Hippocampal formation (tissue), 2 donors: ENCODE data around the gene DSTN.

Experiments used
- DNase-seq, 2 donors: peaks; one replicate each; lab custom pipeline; 2025; lab: John Stamatoyannopoulos, UW

DSTN gene

DNA sequence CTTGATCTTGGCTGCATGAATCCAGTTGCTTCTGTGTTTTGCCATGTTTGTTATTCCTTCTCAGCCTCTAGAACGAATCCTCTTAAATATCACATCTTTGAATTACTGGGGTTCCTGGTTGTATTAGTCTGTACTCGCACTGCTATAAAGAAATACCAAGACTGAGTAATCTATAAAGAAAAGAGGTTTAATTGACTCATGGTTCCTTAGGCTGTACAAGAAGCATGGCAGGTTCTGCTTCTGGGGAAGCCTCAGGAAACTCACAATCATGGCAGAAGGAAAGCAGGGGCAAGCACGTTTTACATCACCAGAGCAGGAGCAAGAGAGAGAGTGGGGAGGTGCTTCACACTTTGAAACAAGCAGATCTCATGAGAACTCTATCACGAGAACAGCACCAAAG lies 20.7 kb upstream of the DSTN start:
- DNase-seq: no peak

DNA sequence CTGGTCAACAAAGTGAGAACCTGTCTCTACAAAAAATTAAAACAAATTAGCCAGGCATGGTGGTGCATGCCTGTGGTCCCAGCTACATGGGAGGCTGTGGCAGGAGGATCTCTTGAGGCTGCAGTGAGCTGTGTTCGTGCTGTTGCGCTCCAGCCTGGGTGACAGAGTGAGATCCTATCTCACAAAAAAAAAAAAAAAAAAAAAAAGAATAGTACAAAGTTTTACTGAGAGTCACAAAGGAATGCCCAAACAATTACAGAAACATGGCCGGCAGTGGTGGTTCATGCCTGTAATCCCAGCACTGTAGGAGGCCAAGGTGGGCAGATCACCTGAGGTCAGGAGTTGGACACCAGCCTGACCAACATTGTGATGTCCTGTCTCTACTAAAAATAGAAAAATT lies 14.8 kb upstream of the DSTN start:
- DNase-seq: no peak

DNA sequence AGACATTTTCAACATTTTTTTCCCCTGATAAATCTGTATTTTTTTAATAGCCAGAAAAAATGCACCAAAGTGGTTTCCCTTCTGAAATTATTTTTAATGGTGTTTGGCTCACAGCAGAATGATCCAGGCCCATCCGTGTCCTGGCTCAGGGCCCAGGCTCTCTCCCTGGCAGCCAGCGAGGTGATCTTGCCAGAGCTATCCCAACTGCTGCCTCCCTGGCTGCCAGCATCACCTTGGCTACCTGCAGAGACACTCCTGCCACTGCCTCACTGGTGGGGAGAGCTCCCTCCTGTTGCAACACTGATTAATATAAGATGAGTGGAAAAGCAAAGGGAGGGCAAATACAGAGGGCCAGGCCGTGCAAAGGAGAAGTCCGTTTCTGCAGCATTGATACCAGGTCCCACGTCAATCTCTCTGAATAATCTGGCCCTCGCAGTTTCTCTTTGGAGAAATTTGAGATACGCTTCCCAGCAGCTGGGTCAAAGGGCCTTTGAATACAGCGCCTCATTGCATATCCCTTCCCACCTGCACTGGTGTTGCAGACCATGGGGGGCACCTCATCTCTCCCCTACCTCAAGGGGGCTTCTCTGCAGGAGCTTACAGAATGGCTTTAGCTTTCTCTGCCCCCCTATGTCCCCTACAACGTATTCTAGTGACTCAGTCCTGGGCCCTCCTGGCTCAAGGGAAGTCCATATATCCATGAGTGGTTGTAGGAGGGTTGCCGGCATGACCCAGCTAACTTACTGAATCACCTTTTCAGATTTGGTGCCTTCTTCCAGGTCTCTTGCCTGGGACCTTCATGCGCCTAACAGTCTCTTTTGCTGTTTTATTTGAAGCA lies 12.8 kb upstream of the DSTN start:
- DNase-seq: peak in 1 of 2 donors; percentile 7

DNA sequence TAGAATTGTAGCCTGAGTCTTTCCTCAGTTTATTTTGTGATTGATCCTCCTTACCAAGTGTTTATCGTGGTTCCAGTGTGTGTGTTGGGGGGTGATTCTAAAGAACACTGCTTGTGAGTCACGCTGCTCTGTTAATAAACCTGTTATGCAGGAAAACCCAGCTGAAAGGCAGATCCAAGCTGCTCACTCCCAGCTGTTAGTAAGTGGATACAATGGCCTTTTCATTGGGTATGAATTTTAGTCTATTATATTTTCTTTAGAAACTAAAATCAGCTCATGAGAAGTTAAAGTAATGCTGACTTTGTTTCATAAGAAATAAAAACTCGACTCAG lies 12.2 kb upstream of the DSTN start:
- no peak for DNase-seq

DNA sequence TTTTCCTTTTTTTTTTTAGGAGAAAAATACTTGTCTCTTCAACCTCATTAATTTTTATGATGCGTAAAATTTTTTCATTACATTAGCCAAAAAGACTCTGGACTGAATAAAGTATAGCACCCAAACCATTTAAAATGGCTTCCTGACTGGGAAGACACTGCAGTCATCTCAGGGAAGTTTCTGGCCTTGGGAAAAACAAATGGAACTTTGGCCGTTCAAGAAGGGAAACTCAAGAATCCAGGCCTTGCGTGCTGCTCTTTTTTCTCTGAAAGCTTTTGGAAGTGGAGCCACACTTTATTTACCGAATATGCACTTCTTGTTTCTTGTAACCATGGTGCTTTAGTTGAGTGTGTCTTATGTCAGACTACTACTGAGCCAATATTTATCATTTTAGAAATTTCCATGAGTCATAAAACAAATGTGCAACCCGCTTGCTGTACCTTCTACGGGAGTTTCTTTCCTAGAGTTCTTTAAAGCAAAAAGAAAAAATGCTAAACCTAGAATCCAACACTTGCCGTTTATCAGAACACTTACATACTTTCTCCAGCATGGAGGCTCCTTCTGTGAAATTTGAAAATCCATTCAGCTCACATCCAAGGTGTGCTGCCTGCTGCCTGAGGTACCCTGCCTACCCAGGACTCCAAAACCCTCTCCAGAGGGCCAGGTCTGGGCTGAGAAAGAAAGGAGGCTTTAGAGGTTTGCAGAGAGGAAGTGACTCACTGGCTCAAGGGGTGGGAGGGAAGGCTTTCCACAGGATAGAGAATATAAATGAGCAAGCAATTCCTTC lies 11.5 kb upstream of the DSTN start:
- DNase-seq: no peak

DNA sequence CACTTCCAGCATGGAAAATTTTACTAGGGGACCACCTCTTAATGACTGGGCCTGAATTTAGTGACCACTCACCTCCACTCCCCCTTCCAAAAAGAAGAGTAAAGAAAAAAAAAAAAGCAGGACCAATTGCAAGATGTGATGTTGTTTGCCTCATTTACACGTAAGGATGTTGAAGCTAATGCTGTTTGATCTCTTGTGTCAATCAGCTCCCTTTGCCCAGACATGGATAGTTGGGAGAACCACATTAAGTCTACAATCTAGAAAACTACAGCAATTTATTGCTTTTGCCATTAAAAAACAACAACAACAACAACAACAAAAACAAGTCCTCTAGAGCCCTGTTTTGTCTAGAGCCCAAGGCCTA lies 11.0 kb upstream of the DSTN start:
- DNase-seq: no peak

DNA sequence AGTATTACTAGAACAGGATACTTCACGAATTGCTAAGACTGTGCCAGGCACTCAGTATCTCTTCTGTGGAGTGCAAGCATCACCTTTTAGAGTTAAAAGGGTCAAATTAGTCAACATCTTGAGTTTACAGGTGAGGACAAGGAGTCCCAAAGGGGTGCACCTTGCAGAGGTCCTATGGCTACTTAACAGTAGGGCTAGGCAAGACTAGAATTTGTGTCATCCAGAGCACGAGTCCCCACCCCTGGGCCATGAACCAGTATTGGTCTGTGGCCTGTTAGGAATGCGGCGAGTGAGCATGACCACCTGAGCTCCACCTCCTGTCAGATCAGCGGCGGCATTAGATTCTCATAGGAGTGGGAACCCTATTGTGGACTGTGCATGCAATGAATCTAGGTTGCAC lies 10.5 kb upstream of the DSTN start:
- DNase-seq: no peak

DNA sequence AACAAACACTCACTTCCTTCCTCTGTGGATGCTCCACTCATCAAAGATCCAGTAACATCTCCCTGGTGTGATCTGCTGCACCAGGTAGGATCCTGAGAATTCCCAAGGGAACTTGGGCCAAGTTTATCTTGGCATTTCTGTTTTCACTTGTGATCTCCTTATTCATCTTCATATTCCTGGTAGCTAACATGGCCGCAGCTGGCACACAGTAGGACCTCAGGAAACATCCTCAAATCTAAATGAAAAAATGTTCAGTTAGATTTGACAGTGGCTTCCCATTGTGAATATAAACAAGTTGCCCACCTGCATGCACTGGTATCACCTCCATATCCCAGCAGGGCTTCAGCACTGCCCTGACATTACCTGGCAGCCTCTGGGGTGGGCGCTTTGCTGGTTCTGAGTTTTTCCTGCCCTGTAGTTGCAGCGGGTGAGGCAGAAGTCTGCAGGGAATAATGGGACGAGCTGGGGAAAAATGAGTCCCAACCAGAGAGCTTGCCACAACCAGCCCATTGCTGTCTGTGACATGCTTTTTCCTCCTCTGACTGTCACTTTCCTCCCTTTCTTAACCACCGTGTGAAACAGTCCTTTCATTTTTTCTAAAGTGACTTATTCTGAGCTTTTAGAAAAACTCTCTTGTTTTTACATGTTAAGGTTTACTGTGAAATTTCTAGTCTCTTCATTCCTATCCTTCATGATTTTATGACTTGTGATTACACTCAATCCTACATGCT lies 9.4 kb upstream of the DSTN start:
- DNase-seq: no peak

DNA sequence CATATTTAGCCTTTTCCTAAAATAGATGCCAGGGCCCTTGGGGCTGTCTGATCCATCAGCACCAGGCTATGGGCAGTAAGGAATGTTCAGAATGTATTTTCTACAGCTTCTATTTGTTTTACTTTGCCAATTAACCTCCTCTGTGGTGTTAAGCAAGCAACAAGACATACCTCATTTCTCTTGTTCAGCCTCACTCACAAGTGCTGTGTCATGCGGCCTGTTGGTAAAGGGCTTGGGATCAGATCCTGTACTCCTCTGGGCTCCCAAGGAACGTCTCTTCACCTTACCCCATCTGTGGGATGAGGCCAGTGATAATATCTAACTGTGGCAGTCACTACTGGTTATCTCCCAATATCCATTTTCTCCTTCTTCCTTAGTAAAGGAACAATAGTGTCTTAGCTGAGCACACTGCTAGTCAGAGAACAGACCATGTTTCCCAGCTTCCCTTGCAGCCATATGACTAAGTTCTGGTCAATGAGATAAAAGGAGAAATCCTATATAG lies 7.0 kb upstream of the DSTN start:
- DNase-seq: no peak

DNA sequence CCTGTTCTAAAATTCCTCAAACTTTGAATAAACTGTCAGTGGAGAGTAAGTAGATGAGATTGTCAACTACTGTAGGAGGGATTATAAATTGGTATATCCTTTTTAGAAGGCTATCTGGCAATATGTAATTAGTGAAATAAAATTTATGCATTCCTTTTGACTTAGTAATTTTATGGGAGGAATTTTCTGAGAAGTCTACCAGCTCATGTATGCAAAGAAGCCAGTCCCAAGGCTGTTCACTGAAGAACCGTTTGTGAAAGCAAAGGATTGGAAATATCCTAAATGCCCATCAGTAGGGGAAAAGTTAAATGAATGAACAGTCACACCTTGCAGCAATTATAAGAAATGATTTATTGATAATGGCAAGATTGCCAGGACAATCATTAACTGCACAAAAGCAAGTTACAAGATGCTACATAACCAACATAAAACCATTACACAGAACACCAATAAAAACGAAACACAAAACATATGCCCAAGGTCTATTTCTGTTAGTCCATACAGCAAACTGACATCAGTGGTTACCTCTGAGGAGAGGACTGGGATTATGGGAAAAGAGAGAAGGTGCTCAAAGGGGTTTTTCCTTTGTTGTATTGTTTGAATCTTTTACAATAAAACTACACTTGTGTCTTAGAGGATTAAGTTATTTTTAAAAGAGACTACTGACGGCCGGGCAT lies 4.6 kb upstream of the DSTN start:
- DNase-seq: no peak

DNA sequence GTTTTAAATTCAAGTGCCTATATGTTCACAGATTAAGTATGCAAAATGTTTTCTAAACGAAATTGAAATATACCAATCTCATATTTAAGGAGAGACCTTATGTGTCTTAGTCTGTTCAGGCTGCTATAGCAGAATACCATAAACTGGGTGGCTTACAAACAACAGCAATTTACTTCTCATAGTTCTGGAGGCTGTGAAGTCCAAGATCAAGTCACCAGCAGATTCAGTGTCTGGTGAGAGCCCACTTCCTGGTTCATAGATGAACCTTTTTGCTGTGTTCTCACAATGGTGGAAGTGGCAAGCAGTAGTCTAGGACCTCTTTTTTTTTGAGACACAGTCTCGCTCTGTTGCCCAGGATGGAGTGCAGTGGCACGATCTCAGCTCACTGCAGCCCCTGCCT lies 3.5 kb upstream of the DSTN start:
- no peak for DNase-seq

DNA sequence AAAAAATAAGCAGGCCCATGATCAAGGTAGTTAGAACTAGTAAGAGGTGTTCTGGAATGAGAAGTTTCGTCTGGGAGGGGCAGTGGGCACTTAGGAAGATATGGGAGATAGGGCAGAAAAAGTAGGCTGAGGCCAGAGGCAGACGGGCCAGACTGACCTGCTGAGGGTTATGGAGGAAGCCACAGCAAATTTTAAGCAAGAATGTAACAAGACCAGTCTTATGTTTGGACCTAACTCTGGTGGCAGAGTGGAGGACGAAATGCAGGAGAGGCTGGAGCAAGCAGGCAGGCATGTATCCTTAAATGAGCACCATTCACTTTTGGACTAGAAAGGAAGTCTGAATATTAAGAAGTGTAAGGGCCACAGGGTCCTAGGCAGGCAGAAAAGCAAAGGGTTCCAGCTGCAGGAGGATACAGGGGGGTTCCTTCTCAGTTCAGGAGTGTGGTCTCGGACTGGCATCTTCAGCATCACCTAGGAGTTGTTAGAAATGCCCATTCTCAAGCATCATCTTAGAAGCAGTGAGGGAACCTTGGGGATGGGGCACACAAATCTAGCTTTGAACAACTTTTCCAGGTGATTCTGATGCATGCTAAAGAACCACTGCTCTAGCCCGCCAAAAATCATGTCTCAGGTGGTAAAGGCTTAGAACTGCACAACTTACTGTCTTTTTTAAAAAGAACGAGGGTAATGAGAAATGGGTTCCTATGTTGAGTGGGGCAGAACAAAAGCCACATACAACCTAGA lies 1.7 kb upstream of the DSTN start:
- no peak for DNase-seq

DNA sequence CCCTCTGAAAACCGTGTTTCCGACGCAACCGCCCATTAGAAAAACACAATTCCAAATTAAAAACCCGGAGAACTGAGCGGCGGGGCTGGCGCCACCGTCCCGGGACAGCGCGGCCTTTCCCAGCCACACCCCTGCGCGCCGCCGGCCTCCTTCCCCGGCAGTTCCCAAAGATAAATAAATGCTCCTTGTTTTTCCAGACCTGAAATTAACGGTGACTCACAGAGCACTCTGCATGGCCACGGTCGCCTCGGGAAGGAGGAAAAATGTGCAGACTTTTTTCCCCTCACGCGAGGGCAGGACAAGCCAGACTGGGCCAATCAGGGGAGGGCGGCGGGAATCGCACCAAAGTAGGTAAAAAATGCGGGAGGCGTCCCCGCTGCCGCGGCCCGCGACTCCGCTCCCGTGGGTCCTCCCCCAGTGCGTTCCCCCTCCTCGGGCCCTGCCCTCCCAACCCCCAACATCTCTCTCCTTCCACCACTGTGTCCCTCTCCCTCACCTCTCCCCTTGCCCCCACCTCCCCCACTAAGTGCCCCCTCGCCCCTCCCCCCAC lies 828 bp upstream of the DSTN start:
- DNase-seq: peak in 1 of 2 donors; percentile 46

DNA sequence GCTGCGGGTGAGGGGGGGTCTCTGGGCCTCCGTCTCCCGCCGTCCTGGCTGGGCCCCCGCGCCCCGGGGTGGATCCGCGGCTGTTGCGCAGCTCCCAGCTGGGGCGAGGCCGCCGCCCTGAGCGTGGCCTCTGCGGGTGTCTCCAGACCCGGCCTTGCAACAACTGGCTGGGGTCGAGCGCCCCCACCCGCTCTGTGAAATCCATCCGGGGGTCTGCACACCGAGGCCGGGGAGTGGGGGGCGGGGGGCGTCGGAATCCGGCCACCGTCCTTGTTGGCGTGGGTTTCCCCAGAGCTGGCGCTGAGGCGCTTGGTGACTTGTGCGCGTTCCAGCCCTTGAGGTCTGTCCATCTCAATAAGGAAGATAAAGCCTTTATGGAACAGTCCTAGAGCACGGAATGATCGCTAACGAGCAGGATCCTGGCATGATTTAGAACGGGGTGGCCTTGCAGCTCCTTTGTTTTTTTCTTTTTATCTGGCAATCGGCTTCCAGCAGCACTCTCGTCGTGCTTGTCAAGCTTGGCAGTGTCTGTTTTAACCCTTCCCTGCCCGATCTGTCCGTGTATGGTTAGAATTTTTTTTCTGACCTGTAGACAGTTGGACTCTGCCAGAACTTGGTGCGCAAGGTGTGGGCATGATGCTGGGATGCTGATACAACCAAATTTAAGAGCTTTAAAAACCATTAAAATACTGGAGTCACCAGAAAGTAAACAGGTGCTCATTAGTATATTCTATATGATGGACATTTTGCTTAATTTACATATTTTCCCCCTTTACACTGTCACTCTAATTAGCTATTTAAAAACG lies 675 bp downstream of the DSTN start:
- DNase-seq: peak; percentile 25 to 72

DNA sequence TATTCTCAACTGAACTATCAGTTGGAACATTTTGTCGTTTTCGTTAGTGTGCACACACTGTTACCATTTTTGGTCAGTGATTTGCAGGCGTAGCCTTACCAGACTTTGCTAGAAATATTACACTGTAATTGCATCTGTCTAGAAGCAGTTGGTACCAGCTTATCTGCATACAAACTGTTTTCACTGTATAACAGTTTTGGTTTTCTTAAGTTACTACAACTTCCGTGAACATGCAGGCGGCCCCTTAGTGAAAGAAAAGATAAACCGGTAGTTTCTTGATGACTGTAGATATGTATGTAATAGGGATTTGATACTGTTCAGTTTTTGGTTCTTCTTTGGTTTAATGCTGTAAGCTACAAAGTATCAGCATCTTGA lies 1.3 kb downstream of the DSTN start:
- DNase-seq: no peak

DNA sequence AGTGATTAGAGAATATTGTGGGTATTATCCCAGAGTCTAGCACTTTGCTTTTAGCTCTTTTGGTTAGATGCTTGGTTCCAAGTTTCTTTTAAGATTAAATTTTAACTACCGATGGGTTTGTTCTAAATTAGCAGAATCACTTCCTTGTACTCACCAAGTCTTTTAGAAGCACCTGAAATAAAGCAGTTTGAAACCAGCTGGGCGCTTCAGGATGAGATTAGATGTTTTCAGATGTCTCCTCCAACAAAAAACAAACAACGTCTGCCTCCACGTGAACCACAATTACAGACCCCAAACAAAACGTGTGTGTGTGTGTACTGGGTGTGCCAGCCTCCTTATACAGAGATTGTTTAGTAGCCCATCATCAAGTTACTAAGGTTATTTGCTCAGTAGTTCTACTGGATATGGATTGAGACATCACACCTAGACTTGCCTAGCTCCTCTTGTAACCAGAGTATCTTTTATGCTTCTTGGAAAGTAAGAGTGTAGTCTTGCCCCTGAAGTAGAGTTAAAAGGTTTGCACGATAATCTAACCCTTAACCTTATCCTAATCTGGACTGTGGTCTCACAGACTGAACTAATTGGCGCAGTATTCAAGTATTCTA lies 2.3 kb downstream of the DSTN start:
- no peak for DNase-seq

DNA sequence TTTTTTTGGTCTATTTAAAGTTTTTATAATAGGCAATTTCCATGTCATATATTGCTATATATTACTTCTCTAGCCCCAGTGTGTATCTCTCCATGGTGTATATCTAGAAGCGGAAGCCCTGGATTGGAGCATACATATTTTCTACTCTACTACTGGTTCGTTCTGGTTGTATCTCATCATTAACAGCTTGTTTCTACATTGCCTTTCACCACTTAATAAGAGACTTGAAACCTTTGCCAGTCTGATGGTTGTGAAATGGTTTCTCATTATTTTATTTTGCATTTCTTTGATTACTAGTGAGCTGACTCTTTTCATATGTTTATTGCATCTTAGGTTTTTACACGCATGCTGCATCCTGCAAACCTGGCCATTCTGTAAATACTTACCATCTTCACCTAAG lies 3.6 kb downstream of the DSTN start:
- DNase-seq: no peak

DNA sequence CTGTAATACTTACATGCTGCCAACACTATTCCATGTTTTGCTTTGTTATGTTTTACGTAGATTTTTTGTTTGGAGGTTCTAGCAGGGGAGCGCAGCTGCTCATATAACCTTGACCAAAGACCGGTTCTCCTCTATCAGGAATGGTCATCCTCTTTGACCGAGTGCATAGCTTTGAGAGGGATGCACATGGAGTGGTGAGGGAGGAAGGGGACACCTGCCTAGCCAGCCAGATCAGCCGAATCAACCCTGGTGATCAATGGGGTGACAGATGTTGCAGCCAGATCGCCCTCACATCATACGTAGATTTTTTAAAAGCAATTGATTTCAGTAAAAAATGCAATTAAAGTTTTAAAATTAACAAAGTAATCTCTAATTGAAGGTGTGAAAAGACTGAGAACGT lies 6.3 kb downstream of the DSTN start:
- no peak for DNase-seq

DNA sequence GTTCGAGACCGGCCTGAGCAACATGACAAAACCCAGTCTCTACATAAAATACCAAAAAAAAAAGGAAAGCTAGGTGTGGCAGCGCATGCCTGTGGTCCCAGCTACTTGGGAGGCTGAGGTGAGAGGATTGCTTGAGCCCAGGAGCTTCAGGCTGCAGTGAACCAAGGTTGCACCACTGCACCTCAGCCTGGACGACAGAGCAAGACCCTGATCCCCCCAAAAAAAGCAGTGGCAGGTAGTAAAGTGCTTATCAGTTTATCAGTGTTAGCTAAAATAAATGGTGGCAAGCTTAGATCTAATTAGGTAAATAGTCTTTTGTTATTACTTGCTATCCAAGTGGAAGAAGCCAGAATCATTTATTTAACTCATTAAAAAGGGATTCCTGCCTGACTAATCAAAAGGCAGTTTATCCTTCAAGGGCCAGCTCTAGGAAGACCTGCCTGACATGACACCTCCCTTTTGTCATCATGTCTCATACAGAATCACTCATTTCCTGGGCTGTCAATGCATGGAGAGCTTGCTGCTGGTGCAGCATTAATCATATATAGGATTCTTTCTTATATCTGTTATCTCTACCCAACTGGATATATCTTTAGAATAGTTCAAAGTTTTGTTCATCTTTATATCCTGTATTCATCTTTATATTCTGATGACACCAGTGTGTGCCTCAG lies 9.6 kb downstream of the DSTN start:
- no peak for DNase-seq
